ENCODE data around the gene UGT1A3. TPM values are rescaled to one million over a fixed set of nuclear protein-coding genes. Genes with fewer than 3 reads are reported as not detected.
"Not testable (repeated sequence)": the region's sequence is repeated elsewhere in the genome, so short reads cannot be mapped to it uniquely, and the experiment has no call there.

The UGT1A3 gene
- total RNA-seq, 1 donor from 2014 or later = not detected

GRCh38 chr2:233707940-233708644, 20.8 kb upstream of the UGT1A3 start:
- no peak for DNase-seq (ENCODE audit: extremely low read depth, low read depth, low spot score)

DNA sequence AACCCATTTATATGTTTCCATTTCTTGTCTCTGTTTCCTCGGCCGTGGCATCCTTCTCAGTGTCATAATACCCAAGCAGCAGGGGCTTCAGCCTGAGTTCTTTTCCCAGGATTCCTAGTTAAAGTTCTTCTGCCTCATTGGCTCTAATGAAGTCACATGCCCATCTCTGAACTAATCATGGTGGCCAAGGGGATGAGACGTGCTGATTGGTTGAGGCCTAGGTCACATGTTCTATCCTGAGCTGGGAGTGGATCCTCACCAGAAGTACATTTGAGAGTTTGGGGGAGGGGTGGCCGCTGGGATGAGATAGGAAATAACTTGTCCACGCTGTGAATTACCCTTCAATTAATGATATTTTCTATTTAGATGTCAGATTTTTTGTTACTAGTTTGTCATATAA, 19.9 kb upstream of the UGT1A3 start:
- no peak for DNase-seq (ENCODE audit: extremely low read depth, low read depth, low spot score)

- no peak for DNase-seq (ENCODE audit: extremely low read depth, low read depth, low spot score)
These were observed 17.4 kb upstream of the UGT1A3 start for GRCh38 chr2:233711312-233712008.

- DNase-seq (ENCODE audit: extremely low read depth, low read depth, low spot score) = no peak
These were observed 16.1 kb upstream of the UGT1A3 start, which contains the start of gene UGT1A5 for GRCh38 chr2:233712611-233713261. Gene UGT1A5, plus strand, starts transcription at chr2:233712907. Its CDS starts 85 bp downstream, at chr2:233712992.

DNA sequence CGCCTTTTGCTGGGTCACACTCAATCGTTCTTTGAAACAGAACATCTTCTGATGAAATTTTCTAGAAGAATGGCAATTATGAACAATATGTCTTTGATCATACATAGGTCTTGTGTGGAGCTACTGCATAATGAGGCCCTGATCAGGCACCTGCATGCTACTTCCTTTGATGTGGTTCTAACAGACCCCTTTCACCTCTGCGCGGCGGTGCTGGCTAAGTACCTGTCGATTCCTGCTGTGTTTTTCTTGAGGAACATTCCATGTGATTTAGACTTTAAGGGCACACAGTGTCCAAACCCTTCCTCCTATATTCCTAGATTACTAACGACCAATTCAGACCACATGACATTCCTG, 15.6 kb upstream of the UGT1A3 start:
- DNase-seq (ENCODE audit: extremely low read depth, low read depth, low spot score) = no peak

DNA sequence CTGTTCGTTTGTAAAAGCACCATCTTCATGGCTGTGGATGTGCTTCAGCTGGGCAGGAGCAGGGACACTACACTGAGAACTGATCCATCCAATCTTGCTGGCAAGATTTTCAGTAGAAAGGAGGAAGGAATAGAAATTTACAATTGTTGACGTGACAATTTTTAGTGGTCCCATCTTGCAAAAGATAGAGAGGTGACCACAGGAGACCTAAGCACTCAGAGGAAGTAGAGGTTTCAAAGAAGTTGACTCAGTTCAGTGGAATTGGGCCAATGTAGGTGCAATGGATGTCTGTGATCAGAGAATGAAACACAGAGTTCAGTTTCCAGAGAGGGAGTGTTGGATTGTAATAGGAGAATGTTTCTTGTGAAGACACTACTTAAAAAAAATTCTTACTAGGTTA, 14.7 kb upstream of the UGT1A3 start:
- no peak for DNase-seq (ENCODE audit: extremely low read depth, low read depth, low spot score)

DNA sequence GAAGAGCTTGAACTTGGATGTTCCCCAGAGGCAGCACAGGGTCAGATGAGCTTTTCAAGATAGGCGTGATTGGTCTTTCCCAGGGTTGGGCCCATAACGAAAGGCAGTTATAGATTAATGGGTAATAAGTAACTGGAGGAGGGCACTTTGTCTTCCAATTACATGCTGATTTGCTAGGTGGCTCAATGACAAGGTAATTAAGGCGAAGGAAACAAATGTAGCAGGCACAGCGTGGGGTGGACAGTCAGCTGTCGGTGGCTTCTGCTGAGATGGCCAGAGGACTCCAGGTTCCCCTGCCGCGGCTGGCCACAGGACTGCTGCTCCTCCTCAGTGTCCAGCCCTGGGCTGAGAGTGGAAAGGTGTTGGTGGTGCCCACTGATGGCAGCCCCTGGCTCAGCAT, 10.3 kb upstream of the UGT1A3 start, which contains the start of gene UGT1A4:
Gene UGT1A4, plus strand, starts transcription at position 185 of the 400 bp plus-strand sequence. Its CDS starts 85 bp downstream, at position 270.
- no peak for DNase-seq (ENCODE audit: extremely low read depth, low read depth, low spot score)

DNA sequence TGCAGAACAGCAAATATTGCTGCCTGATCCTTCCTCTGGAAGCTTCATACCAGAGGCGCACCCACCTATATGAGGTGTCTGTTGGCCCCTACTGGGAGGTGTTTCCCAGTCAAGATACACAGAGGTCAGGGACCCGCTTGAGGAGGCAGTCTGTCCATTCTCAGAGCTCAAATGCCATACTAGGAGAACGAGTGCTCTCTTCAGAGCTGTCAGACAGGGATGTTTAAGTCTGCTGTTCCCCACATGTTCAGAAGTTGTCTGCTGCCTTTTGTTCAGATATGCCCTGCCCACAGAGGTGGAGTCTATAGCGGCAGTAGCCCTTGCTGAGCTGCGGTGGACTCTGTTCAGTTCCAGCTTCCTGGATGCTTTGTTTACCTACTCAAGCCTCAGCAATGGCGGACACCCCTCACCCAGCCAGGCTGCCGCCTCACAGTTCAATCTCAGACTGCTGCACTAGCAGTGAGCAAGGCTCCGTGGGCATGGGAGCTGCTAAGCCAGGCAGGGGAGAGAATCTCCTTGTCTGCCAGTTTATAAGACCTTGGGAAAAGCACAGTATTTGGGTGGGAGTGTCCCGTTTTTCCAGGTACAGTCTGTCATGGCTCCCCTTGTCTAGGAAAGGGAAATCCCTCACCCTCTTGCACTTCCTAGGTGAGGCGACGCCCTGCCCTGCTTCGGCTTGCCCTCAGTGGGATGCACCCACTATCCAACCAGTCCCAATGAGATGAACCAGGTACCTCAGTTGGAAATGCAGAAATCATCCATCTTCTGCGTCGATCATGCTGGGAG, 8.2 kb downstream of the UGT1A3 start:
- not testable (repeated sequence) for DNase-seq (ENCODE audit: extremely low read depth, low read depth, low spot score)

DNA sequence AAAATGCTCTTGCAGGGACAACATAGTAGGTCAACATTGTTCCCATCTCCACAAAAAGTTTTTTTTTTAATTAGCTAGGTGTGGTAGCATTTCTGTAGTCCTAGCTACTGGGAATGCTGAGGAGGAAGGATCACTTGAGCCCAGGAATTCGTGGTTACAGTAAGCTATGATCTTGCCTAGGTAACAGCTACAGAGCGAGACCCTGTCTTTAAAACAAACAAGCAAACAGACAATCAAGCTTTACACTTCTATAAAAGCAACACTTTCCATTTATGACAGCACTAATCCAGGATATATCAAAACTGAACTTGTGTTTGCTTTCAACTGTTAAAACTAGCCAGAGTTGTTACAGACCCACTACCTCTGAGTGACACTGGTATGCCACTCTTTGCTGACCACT, 12.0 kb downstream of the UGT1A3 start:
- DNase-seq (ENCODE audit: extremely low read depth, low read depth, low spot score) = no peak

DNA sequence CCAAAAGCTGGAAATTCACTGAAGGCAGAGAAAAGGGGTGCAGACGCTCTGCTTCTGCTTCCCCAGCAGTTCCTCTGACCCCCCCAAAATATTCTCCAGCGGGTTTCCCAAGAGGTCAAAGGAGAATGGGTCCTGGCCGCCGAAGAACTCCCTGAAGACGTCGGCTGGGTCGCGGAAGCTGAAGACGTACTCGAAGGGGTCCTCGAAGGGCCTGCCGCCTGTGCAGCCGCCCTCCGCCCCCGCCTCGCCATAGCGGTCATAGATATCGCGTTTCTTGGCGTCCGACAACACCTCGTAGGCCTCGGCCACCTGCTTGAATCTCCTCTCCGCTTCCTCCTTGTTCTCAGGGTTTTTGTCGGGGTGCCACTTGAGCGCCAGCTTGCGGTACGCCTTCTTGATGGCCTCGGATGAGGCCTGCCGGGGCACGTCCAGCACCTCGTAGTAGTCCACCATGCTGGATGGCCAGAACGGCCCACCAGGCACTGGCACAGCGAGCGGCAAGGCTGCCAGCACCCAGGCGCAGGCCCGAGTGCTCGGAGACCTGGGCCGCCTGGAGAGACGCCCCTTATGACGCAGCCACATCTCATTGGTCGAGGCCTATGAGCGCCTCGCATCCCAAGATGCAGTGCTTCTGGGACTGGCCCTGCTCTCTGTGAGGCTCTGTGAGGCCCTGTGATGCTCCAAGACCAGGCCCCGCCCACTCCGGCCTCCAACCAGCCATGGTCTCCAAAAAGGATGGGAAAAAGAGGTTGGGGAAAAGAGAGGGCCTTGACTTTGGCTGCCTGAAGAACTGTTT, 14.8 kb downstream of the UGT1A3 start:
- DNase-seq (ENCODE audit: extremely low read depth, low read depth, low spot score) = no peak

- DNase-seq (ENCODE audit: extremely low read depth, low read depth, low spot score) = no peak
These were observed 16.4 kb downstream of the UGT1A3 start for GRCh38 chr2:233745073-233745755.

- not testable (repeated sequence) for DNase-seq (ENCODE audit: extremely low read depth, low read depth, low spot score)
These were observed 17.0 kb downstream of the UGT1A3 start for GRCh38 chr2:233745838-233746237.

- DNase-seq (ENCODE audit: extremely low read depth, low read depth, low spot score) = no peak
These were observed 17.8 kb downstream of the UGT1A3 start for GRCh38 chr2:233746475-233747282.

- no peak for DNase-seq (ENCODE audit: extremely low read depth, low read depth, low spot score)
These were observed 18.4 kb downstream of the UGT1A3 start for GRCh38 chr2:233747283-233747544.

- DNase-seq (ENCODE audit: extremely low read depth, low read depth, low spot score) = not testable (repeated sequence)
These were observed 21.8 kb downstream of the UGT1A3 start for GRCh38 chr2:233750689-233751088.

DNA sequence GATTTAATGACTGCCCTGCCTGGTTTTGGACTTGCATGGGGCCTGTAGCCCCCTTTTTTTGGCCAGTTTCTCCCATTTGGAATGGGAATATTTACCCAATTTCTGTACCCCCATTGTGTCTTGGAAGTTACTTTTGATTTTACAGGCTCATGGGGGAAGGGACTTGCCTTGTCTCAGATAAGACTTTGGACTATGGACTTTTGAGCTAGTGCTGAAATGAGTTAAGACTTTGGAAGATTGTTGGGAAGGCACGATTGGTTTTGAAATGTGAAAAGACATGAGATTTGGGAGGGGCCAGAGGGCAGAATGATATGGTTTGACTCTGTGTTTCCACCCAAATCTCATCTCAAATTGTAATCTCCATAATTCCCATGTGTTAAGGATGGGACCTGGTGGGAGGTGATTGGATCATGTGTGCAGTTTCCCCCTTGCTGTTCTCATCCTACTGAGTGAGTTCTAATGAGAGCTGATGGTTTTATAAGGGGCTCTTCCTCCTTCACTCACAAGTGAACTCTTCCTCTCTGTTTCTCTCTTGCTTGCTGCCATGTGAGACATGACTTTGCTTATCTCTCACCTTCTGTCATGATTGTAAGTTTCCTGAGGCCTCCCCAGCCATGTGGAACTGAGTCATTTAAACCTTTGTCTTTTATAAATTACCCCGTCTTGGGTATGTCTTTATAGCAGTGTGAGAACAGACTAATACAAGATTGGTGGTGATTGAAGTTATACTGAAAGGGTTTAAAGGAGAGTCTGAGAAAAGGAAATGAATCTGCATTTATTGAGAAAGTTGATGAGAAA, 22.6 kb downstream of the UGT1A3 start:
- not testable (repeated sequence) for DNase-seq (ENCODE audit: extremely low read depth, low read depth, low spot score)

DNA sequence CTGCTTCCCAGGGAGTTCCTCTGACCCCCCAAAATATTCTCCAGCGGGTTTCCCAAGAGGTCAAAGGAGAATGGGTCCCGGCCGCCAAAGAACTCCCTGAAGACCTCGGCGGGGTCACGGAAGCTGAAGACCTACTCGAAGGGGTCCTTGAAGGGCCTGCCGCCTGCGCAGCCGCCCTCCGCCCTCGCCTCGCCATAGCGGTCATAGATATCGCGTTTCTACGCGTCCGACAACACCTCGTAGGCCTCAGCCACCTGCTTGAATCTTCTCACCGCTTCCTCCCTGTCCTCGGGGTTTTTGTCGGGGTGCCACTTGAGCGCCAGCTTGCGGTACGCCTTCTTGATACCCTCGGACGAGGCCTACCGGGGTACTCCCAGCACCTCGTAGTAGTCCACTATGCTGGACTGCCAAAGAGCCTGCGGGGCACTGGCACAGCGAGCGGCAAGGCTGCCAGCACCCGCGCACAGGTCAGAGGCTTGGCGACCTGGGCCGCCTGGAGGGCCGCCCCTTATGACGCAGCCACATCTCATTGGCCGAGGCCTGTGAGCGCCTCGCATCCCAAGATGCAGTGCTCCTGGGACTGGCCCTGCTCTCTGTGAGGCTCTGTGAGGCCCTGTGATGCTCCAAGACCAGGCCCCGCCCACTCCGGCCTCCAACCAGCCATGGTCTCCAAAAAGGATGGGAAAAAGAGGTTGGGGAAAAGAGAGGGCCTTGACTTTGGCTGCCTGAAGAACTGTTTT, 26.2 kb downstream of the UGT1A3 start:
- no peak for DNase-seq (ENCODE audit: extremely low read depth, low read depth, low spot score)

Measured in glomerular endothelial cell (primary cell).